SK-N-MC (cell line): ENCODE data around the gene CHRND.

Experiments used
- EZH2 ChIP-seq: fragments of 200-600 bp; sonication (generic); IDR thresholded peaks from one replicate; pipeline ENCODE4 v1.6.1; 2017; ENCODE audit warnings: antibody characterized with exemption
- FOXP2 ChIP-seq: optimal IDR thresholded peaks from 2 replicates; pipeline ENCODE3; 2011; ENCODE audit warnings: mild to moderate bottlenecking, moderate library complexity; ENCODE audit not compliant: insufficient read depth; ENCODE audit errors: extremely low read length, control extremely low read depth
- POLR2AphosphoS5 ChIP-seq: IDR thresholded peaks from 2 replicates; pipeline ENCODE4 v1.6.1; 2012; ENCODE audit warnings: mild to moderate bottlenecking, low read depth, low read length, borderline replicate concordance

DNA sequence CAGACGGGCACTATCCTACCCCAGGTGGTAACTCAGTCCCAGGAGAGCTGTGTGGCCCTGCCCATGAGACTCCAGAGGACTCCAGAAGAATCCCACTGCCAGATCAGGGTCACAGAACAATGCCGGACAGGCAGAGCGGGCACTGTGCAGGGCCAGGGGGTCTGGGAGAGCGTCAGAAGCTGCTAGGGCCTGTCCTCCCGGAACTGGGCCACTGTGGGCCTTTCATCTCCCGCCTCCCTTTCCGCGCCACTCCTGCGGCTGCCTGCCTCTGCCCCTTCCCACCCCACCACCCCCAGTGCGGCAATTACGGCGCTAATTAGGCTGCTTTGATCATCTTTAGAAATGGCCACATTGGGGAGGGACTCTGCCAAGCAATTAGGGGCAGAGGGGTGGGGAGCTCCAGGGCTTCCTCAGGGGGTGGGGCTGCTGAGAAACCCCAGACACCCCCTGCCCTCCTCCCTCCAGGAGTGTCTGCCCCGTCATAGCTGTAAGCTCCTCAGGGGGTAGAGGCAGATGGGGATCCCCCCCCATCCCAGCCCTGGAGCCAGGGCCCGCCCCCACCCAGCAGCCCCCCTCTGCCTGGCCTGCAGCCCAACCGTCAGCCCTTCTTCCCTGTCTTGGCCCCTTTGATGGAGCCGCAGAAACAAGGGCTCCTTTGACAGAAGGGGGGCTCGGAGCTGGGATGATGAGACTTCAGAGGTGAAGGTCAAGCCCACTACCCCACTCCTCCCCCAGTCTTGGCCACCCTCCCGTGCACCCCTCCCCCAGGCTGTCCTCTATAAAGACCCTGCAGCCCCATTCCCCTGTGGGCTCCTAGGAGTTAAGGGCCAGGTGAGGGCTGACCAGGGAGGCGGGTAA, 6.2 kb upstream of the CHRND start, which contains the start of gene PRSS56:
- TF ChIP-seq EZH2 = no peak
- no peak for TF ChIP-seq POLR2AphosphoS5
- no peak for TF ChIP-seq FOXP2
